ES-I3 (cell line): ENCODE results near the gene IL10.

Experiments
- H3K36me3 ChIP-seq: 2 replicates; pipeline ENCODE4 v1.6.1; 2013; ENCODE audit warnings: mild to moderate bottlenecking, low read length, control low read depth, moderate library complexity; ENCODE audit not compliant: insufficient read depth
- H3K4me1 ChIP-seq: 2 replicates; pipeline ENCODE4 v1.6.1; 2013; ENCODE audit warnings: mild to moderate bottlenecking, control low read depth, low read length; ENCODE audit not compliant: insufficient read depth
- H3K9ac ChIP-seq: 2 replicates; pipeline ENCODE4 v1.6.1; 2013; ENCODE audit warnings: low read depth, mild to moderate bottlenecking, low read length, moderate library complexity
- H3K9me3 ChIP-seq: 2 replicates; pipeline ENCODE4 v1.6.1; 2013; ENCODE audit warnings: mild to moderate bottlenecking, low read length, moderate library complexity; ENCODE audit not compliant: control insufficient read depth, insufficient read depth

Gene IL10

DNA sequence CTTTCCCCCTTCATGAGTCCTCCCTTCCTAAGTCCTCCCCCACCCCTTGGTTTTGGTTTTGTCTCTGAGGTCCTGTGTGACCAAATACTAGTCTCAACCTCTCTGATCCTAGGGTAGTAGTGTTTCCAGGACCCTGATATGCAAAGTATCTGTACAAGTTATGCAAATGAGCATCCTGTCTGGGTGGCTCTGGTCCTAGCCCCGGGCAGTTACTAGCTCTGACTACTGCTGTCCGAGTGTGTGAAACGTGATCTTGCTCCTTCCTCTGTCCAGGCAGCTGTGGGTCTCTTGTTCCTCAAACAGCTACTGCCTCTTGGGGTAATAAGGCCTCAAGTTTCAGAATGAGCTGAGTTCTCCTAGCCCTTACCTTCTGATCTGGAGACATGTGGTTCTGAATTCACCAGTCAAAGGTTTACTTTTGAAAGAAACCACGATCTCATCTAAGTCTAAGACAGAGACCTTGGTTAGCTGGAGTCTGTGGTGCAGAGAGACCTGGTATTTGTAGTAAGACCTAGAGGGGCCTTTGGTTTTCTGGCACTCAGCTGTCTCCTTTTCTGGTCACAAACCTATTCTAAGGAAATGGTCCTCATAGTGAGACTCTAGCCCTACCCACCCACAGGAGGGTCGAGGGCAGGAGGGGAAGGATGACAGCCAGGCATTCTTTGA lies 32.8 kb downstream of the IL10 start:
- Histone ChIP-seq H3K9ac (no peak overlapping the region), H3K36me3 (0 out of 2 replicates have a peak, but pooled peaks cover 3% of the 10 kb centered on the region), H3K9me3 (no peaks in the 10 kb centered on the region), H3K4me1 (peaks cover 8% of the 10 kb centered on the region; the same call in 1 of the 2 replicates)

DNA sequence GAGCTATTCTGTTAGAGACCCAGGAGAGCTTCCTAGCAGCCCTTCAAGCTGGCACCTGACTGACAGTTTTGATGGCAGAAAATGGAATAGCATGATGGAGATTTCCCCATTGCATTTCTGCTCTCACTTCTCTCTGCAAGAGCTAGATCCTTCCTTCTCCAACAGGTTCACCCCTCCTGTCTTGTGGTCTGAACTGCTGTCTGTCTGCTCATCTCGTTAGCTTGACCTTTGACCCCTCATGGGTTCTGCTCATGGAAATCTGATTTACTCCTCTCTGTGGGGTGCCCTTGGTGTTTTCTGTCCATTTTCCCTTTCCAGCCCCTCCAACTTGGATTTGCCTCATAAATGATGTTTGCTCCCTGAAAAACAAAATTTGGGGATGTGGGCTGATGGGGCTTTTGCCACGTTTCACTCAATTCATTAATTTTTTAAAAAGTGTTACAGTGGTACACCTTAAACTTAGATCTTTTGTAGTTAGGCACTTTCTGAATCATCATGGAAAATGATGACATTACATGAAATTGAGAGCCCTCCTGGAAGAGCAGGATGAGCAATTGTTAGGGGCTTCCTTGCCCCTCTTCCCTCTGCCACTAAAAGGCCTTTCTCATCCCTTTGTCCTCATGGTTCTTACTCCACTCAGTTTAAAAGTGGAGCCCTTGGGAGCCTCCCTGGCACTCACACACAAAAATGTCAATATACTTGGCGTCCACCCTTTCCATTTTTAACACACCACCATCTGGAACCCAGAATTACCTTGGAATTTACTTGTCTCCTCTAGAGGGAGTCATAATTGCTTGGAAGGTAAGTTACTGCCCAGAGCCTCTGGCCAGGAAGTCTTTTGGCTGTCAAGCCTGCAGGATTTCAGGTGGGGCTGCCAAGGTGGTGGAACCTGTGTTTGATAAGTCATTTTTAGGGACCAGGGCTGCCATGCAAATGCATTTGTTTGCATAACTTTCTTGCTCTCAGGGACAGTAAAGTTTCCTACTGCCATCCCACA lies 33.6 kb downstream of the IL10 start:
- Histone ChIP-seq H3K9ac (no peak overlapping the region), H3K9me3 (no peaks in the 10 kb centered on the region), H3K4me1 (peaks cover 8% of the 10 kb centered on the region; the same call in 1 of the 2 replicates), H3K36me3 (0 out of 2 replicates have a peak, but pooled peaks cover 3% of the 10 kb centered on the region)

DNA sequence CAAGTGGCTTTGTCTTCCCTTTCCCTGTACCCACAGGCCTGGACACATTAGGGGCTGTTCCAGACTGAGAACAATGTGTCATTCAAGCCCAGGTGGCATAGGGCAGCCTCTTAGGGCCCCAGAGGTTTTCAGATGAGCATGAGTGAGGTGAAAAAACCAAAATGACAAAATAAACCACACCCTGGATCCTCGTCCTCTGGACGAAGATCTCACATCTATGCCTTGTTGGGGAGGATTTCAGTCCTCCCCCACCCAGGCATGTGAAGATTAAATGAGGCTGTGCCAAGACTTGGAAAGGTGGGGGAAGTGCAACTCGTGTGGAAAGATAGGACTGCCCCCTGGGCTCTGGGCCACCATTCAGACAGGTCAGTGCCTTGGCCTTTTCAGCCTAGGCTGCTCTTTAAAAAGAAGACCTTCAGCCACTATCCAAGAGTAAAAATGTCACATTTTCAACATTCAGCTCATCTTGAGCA lies 34.5 kb downstream of the IL10 start:
- Histone ChIP-seq H3K9me3 (no peaks in the 10 kb centered on the region), H3K36me3 (0 out of 2 replicates have a peak, but pooled peaks cover 3% of the 10 kb centered on the region), H3K9ac (no peak overlapping the region), H3K4me1 (peaks cover 8% of the 10 kb centered on the region; the same call in 1 of the 2 replicates)

GRCh38 chr1:206736878-206737728 lies 35.2 kb downstream of the IL10 start:
- 0 out of 2 replicates have a peak, but pooled peaks cover 3% of the 10 kb centered on the region for H3K36me3 ChIP-seq
- no peak overlapping the region for H3K9ac ChIP-seq
- H3K9me3 ChIP-seq, result no peaks in the 10 kb centered on the region
- peaks cover 8% of the 10 kb centered on the region; the same call in 1 of the 2 replicates for H3K4me1 ChIP-seq

DNA sequence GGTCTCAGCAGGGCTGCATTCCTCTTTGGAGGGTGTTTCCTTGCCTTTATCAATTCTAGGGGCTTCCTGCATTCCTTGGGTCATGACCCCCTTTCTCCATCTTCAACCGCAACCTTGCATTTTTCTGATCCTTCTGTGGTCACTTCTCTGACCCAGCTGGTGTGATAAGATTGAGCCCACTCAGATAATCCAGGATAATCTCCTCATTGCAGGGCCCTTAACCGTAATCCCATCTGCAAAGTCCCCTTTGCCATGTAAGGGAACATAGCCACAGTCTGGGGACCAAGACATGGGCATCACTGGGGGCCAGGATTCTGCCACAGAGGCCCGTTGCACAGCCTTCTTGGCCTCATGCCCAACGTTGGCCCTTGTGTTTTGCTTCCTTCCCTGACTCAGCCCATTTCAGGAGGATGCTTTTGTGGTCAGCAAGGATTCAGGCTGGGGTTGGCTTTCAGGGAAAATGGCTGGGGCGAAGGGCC lies 36.7 kb downstream of the IL10 start:
- Histone ChIP-seq H3K36me3 (peaks cover 8% of the 10 kb centered on the region; the same call in 1 of the 2 replicates), H3K4me1 (peaks cover 8% of the 10 kb centered on the region; the same call in 1 of the 2 replicates), H3K9ac (no peak overlapping the region)

DNA sequence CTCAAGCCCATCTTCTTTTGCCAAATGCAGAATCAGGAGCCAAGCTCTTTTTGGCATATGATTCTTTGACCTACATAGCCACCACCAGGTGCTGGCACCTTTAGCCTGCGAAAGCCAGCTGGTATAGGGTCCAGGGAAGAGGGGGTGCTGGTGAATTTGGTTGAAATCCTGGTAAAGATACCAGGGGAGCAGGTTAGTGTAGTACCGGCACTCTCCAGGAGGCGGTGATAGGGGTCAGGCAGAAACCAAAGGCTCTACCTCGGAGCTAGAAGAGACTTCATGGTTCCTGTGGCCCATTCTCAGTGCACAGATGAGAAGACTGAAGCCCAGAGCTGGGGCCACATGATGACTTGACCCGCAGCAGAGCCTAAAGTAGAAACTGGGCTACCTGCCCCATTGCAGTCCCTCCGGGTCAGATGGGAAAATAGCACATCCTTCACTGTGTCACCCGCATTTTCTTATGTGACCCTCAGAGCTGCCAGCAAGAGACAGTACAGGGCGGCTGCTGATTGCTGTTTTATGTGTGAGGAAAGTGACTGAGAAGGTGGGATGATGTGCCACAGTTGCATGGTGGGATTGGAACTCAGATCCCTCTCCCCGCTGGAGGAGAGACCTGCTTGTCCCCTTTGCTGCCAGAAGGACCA lies 37.7 kb downstream of the IL10 start:
- Histone ChIP-seq H3K4me1 (peaks cover 6% of the 10 kb centered on the region; the same call in 1 of the 2 replicates), H3K9ac (no peak overlapping the region), H3K9me3 (no peaks in the 10 kb centered on the region), H3K36me3 (peaks cover 15% of the 10 kb centered on the region)

More for the DNA sequence above, 36.7 kb downstream of the IL10 start:
- no peaks in the 10 kb centered on the region for H3K9me3 ChIP-seq

DNA sequence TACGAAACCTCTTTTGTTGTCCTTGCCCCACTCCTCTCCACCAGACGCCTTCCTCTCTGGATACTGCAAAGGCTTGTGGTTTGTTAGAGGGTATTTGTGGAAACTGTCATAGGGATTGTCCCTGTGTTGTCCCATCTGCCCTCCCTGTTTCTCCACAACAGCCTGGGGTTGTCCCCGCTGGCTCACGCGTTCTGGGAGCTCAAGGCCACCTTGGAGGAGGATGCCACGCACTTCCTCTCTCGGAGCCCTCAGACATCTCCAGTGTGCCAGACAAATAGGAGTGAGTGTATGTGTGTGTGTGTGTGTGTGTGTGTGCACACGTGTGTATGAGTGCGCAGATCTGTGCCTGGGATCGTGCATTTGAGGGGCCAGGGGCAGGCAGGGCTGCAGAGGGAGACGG lies 39.3 kb downstream of the IL10 start:
- Histone ChIP-seq H3K9ac (no peak overlapping the region), H3K9me3 (no peaks in the 10 kb centered on the region), H3K36me3 (peaks cover 21% of the 10 kb centered on the region), H3K4me1 (no peaks in the 10 kb centered on the region)

- H3K9ac ChIP-seq, result no peak overlapping the region
- no peaks in the 10 kb centered on the region for H3K9me3 ChIP-seq
- H3K36me3 ChIP-seq, result peaks cover 21% of the 10 kb centered on the region
- H3K4me1 ChIP-seq, result no peaks in the 10 kb centered on the region
These were observed 39.8 kb downstream of the IL10 start for GRCh38 chr1:206732508-206732907.

- Histone ChIP-seq H3K36me3 (peaks cover 18% of the 10 kb centered on the region), H3K4me1 (no peaks in the 10 kb centered on the region), H3K9ac (no peak overlapping the region), H3K9me3 (no peaks in the 10 kb centered on the region)
These were observed 42.8 kb downstream of the IL10 start for GRCh38 chr1:206729507-206729906.

DNA sequence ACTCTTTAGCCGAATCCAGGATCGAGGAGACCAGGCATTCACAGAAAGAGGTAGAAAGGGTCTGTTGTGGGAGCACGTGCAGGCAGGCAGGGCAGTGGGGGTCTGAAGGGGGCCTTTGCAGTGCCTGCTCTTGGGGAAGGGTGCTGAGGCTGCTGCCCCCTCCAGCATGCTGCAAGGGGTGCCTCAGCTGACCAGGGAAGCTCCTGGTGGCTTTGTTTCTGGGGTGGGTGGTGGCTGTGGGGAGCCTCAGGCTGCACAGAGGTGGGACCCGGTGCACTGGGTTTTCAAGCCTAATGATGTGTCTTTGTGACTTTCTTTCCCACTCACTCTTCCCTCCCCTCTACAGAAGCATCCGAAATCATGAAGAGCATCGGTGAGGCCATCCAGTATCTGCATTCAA lies 43.2 kb downstream of the IL10 start:
- Histone ChIP-seq H3K9ac (no peak overlapping the region), H3K4me1 (peaks cover 3% of the 10 kb centered on the region; the same call in 1 of the 2 replicates), H3K36me3 (peaks cover 18% of the 10 kb centered on the region), H3K9me3 (no peaks in the 10 kb centered on the region)

DNA sequence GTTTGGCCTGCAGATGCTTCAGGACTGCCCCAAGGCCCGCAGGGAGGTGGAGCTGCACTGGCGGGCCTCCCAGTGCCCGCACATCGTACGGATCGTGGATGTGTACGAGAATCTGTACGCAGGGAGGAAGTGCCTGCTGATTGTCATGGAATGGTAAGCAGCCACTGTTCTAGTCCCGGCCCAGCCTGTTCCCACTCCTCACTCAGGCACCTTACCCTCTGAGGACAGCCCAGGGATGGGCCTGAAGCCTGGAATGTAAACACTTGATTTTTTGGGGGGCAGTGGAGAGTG lies 43.7 kb downstream of the IL10 start:
- Histone ChIP-seq H3K9me3 (no peaks in the 10 kb centered on the region), H3K4me1 (peaks cover 7% of the 10 kb centered on the region; the same call in 1 of the 2 replicates), H3K36me3 (peaks cover 18% of the 10 kb centered on the region), H3K9ac (no peak overlapping the region)

- Histone ChIP-seq H3K36me3 (peaks cover 18% of the 10 kb centered on the region), H3K9ac (no peak overlapping the region), H3K9me3 (no peaks in the 10 kb centered on the region), H3K4me1 (peaks cover 7% of the 10 kb centered on the region; the same call in 1 of the 2 replicates)
These were observed 44.2 kb downstream of the IL10 start for GRCh38 chr1:206727981-206728696.
